ENCODE data around the gene CA7. TPM values are rescaled to one million over a fixed set of nuclear protein-coding genes. Genes with fewer than 3 reads are reported as not detected.
A peak's percentile ranks its signal among the peaks of the same experiment; 100 is the strongest.
"Not testable (repeated sequence)": the region's sequence is repeated elsewhere in the genome, so short reads cannot be mapped to it uniquely, and the experiment has no call there.

The CA7 gene
- total RNA-seq, 1 donor from 2014 or later, result not detected

GRCh38 chr16:66846266-66846665 is 2.1 kb downstream of the CA7 start:
- DNase-seq (ENCODE audit: low spot score), result no peak

GRCh38 chr16:66846831-66847230 is 2.6 kb downstream of the CA7 start:
- DNase-seq (ENCODE audit: low spot score), result no peak

GRCh38 chr16:66847533-66848067 is 3.4 kb downstream of the CA7 start:
- no peak for DNase-seq (ENCODE audit: low spot score)

- DNase-seq (ENCODE audit: low spot score), result no peak
These were observed 4.0 kb downstream of the CA7 start for GRCh38 chr16:66848172-66848571.

GRCh38 chr16:66849021-66849420 is 4.8 kb downstream of the CA7 start:
- no peak for DNase-seq (ENCODE audit: low spot score)

GRCh38 chr16:66849549-66849948 is 5.3 kb downstream of the CA7 start:
- DNase-seq (ENCODE audit: low spot score), result no peak

GRCh38 chr16:66850115-66850815 is 6.1 kb downstream of the CA7 start:
- DNase-seq (ENCODE audit: low spot score), result no peak

GRCh38 chr16:66851166-66851964 is 7.2 kb downstream of the CA7 start:
- no peak for DNase-seq (ENCODE audit: low spot score)

- no peak for DNase-seq (ENCODE audit: low spot score)
These were observed 9.3 kb downstream of the CA7 start for GRCh38 chr16:66853261-66854139.

GRCh38 chr16:66856184-66856730 is 12.0 kb downstream of the CA7 start:
- no peak for DNase-seq (ENCODE audit: low spot score)

- no peak for DNase-seq (ENCODE audit: low spot score)
These were observed 12.6 kb downstream of the CA7 start for GRCh38 chr16:66856801-66857200.

GRCh38 chr16:66857437-66857836 is 13.2 kb downstream of the CA7 start:
- no peak for DNase-seq (ENCODE audit: low spot score)

GRCh38 chr16:66858740-66859396 is 14.7 kb downstream of the CA7 start:
- peak; percentile 61 for DNase-seq (ENCODE audit: low spot score)

- no peak for DNase-seq (ENCODE audit: low spot score)
These were observed 15.3 kb downstream of the CA7 start for GRCh38 chr16:66859397-66860068.

- DNase-seq (ENCODE audit: low spot score), result no peak
These were observed 17.9 kb downstream of the CA7 start for GRCh38 chr16:66862023-66862520.

GRCh38 chr16:66863707-66864106 is 19.5 kb downstream of the CA7 start:
- DNase-seq (ENCODE audit: low spot score), result no peak

GRCh38 chr16:66869424-66869823 is 25.2 kb downstream of the CA7 start:
- DNase-seq (ENCODE audit: low spot score), result no peak

GRCh38 chr16:66871363-66871762 is 27.1 kb downstream of the CA7 start:
- not testable (repeated sequence) for DNase-seq (ENCODE audit: low spot score)

GRCh38 chr16:66871840-66872239 is 27.6 kb downstream of the CA7 start:
- no peak for DNase-seq (ENCODE audit: low spot score)

- no peak for DNase-seq (ENCODE audit: low spot score)
These were observed 28.3 kb downstream of the CA7 start for GRCh38 chr16:66872559-66872942.
